Measurements from ENCODE around the gene BDH1.

DNA sequence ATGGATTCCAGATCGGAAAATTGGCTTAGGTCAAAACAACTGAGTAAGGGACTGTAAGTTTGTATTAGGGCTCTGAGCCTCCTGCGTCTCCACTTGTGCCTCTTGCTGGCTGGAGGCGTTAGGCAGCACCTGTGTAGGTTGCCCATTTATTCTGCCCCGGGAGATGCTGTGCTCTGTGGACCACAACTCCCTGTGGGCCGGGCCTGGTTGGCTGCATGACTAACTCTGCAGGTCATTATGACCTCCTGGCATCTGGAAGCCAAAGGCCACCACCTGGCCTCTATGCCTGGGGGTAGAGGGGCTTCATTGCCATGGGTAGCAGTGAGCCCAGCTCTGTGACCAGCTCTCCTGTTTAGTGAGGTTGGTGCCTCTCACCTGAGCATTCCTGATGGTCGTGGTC is 36.0 kb upstream of the BDH1 start:
- TF ChIP-seq, protein P1, sequence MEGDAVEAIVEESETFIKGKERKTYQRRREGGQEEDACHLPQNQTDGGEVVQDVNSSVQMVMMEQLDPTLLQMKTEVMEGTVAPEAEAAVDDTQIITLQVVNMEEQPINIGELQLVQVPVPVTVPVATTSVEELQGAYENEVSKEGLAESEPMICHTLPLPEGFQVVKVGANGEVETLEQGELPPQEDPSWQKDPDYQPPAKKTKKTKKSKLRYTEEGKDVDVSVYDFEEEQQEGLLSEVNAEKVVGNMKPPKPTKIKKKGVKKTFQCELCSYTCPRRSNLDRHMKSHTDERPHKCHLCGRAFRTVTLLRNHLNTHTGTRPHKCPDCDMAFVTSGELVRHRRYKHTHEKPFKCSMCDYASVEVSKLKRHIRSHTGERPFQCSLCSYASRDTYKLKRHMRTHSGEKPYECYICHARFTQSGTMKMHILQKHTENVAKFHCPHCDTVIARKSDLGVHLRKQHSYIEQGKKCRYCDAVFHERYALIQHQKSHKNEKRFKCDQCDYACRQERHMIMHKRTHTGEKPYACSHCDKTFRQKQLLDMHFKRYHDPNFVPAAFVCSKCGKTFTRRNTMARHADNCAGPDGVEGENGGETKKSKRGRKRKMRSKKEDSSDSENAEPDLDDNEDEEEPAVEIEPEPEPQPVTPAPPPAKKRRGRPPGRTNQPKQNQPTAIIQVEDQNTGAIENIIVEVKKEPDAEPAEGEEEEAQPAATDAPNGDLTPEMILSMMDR (IDR thresholded peaks at IDR 0.05): no peak
- TF ChIP-seq POLR2A (IDR thresholded peaks at IDR 0.05): no peak
